NCI-H82 treated with DMSO at 0.1 percent for 48 hours (cell line): Measurements from ENCODE around the gene DNALI1.
A peak's percentile ranks its signal among the peaks of the same experiment; 100 is the strongest.
"Not testable (repeated sequence)": the region's sequence is repeated elsewhere in the genome, so short reads cannot be mapped to it uniquely, and the experiment has no call there.

Experiments
- DNase-seq: peaks from one replicate; lab custom pipeline; 2025; ENCODE audit not compliant: unreplicated experiment; lab: John Stamatoyannopoulos, UW

The DNALI1 gene

DNA sequence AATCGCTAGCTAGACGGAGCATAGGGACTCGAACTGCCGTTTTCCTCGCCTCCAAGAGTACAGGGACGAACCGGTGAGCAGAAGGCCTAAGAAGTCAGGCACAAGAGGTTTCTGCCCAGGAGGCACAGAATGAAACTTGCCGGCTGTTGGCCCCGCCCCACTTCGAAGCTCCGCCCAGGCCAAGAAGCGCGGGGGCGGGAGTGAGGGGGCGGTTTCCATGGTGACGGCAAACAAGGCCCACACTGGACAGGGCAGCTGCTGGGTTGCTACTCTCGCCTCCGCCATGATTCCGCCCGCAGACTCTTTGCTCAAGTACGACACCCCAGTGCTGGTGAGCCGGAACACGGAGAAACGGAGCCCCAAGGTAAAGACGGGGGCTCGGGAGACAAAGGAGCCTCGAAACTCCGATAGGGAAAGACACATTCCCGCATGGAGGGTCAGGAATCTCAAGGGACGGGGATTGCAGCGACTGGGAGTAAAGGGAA, at the start of gene DNALI1:
Gene DNALI1, plus strand, starts transcription at position 229 of the 485 bp plus-strand sequence. Its CDS starts 55 bp downstream, at position 284.
- DNase-seq = peak; percentile 6

GRCh38 chr1:37509181-37509580, 47.6 kb upstream of the DNALI1 start:
- no peak for DNase-seq

- peak; percentile 9 for DNase-seq
Observed at GRCh38 chr1:37513795-37514349, 42.9 kb upstream of the DNALI1 start.

GRCh38 chr1:37514350-37515184, 42.2 kb upstream of the DNALI1 start, which contains the start of gene MEAF6:
TSS of gene MEAF6 (minus strand) at chr1:37514766. CDS start at chr1:37514746, 20 bp downstream.
- peak; percentile 38 for DNase-seq

GRCh38 chr1:37515185-37516034, 41.3 kb upstream of the DNALI1 start:
- DNase-seq = peak; percentile 47

DNA sequence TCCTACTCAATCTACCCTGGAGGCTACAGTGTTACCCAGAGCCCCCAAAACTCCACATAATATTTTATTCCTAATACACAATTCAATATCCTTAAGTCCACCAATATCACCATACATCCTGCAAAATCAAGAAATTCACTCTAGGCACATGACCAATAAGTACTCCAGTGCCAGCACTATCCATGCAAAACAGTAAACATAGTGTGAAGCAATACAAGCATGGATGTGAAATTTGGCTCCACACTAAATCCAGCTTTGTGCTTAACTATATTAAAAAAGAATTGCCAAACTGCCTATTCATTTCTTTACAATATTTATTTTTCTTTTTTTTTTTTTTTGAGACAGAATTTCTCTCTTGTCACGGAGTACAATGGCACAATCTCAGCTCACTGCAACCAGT, 39.2 kb upstream of the DNALI1 start:
- no peak for DNase-seq

GRCh38 chr1:37518241-37518640, 38.5 kb upstream of the DNALI1 start:
- not testable (repeated sequence) for DNase-seq

DNA sequence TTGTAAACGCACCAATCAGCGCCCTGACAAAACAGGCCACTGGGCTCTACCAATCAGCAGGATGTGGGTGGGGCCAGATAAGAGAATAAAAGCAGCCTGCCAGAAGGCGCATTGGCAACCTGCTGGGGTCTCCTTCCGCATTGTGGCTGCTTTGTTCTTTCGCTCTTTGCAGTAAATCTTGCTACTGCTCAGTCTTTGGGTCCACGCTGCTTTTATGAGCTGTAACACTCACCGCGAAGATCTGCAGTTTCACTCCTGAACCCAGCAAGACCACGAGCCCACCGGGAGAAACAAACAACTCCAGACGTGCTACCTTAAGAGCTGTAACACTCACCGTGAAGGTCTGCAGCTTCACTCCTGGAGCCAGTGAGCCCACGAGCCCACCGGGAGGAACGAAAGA, 37.8 kb upstream of the DNALI1 start:
- not testable (repeated sequence) for DNase-seq

DNA sequence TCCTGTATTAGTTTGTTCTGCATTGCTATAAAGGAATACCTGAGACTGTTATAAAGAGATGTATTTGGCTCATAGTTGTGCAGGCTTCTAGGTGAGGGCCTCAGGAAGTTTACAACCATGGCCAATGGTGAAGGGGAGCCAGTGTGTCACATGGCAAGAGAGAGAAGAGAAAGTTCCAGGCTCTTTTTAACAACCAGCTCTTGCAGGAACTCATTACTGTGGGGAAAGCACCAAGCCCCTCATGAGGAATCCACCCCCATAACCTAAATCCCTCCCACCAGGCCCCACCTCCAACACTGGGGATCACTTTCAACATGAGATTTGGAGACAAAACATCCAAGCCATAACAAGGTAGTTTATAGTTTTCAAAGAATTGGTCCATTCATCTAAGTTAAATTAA, 37.1 kb upstream of the DNALI1 start:
- no peak for DNase-seq

DNA sequence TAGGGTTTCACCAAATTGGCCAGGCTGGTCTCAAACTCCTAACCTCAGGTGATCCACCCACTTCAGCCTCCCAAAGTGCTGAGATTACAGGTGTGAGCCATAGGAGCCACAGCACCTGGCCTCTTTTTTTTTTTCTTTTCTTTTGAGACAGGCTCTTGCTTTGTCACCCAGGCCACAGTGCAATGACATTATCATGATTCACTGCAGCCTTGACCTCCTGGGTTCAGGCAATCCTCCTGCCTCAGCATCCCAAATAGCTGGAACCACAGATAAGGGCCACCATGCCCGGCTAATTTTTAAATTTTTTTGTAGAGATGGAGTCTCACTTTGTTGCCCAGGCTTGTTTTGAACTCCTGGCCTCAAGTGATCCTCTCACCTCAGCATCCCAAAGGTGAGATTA, 26.9 kb upstream of the DNALI1 start:
- DNase-seq = not testable (repeated sequence)

- not testable (repeated sequence) for DNase-seq
Observed at GRCh38 chr1:37532418-37533156, 24.2 kb upstream of the DNALI1 start.

- DNase-seq = no peak
Observed at GRCh38 chr1:37533317-37534093, 23.2 kb upstream of the DNALI1 start.

GRCh38 chr1:37537378-37537777, 19.4 kb upstream of the DNALI1 start:
- no peak for DNase-seq

- DNase-seq = not testable (repeated sequence)
Observed at GRCh38 chr1:37539154-37539553, 17.6 kb upstream of the DNALI1 start.

GRCh38 chr1:37540036-37540785, 16.5 kb upstream of the DNALI1 start:
- DNase-seq = no peak

GRCh38 chr1:37544530-37544929, 12.2 kb upstream of the DNALI1 start:
- DNase-seq = no peak

GRCh38 chr1:37545019-37545418, 11.7 kb upstream of the DNALI1 start:
- DNase-seq = no peak

DNA sequence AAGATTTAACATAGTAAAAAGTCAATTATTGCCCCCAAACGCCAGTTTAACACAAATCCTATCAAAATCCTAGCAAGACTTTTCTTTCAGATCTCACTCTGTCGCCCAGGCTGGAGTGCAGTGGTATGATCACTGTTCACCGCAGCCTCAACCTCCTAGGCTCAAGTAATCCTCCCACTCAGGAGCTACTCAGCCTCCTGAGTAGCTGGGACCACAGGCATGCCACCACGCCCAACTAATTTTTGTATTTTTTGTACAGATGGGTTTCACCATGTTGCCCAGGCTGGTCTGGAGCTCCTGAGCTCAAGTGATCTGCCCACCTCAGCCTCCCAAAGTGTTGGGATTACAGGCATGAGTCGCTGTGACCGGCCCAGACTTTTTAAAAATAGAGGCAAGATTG, 7.4 kb upstream of the DNALI1 start:
- no peak for DNase-seq

DNA sequence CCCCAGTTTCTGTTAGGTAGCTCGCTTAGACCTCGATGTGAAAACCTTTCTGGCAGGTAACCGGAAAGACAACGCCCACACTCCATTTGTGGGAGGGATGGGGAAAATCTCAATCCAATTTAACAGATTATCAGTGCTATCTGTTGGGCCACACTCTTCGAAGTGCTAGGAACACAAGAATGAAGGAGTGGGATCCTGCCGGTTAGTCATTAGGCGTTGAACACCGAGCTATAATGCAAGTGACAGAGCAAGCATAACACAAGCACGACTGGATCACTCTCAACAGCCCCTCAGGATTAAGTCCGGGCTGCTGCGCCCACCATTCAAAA, 3.2 kb upstream of the DNALI1 start:
- peak; percentile 13 for DNase-seq
